Anterior cingulate cortex (tissue), 58 donors: ENCODE measurements around the gene DOCK3.
A peak's percentile ranks its signal among the peaks of the same experiment; 100 is the strongest.
"Not testable (repeated sequence)": the region's sequence is repeated elsewhere in the genome, so short reads cannot be mapped to it uniquely, and the experiment has no call there.

Experiments
- DNase-seq, 58 donors: peaks; one replicate each; lab custom pipeline; 2025; lab: John Stamatoyannopoulos, UW

Gene DOCK3

GRCh38 chr3:51275111-51275805 lies 600.5 kb downstream of the DOCK3 start:
- peak in 6 of 58 donors; percentile 4 to 25 (median 12) for DNase-seq

- DNase-seq, result no peak
These were observed 601.3 kb downstream of the DOCK3 start for GRCh38 chr3:51276046-51276445.

- DNase-seq, result no peak
These were observed 604.7 kb downstream of the DOCK3 start for GRCh38 chr3:51279448-51279847.

GRCh38 chr3:51280176-51280575 lies 605.4 kb downstream of the DOCK3 start:
- peak in 47 of 58 donors; percentile 2 to 81 (median 37) for DNase-seq

GRCh38 chr3:51282931-51283330 lies 608.2 kb downstream of the DOCK3 start:
- DNase-seq, result no peak

GRCh38 chr3:51283421-51283820 lies 608.7 kb downstream of the DOCK3 start:
- no peak for DNase-seq

- no peak for DNase-seq
These were observed 620.9 kb downstream of the DOCK3 start for GRCh38 chr3:51295625-51296024.

GRCh38 chr3:51297333-51297732 lies 622.6 kb downstream of the DOCK3 start:
- DNase-seq, result no peak

GRCh38 chr3:51304230-51304629 lies 629.5 kb downstream of the DOCK3 start:
- no peak for DNase-seq

- DNase-seq, result no peak
These were observed 631.4 kb downstream of the DOCK3 start for GRCh38 chr3:51306093-51306492.

GRCh38 chr3:51307458-51307857 lies 632.7 kb downstream of the DOCK3 start:
- DNase-seq, result no peak

- DNase-seq, result not testable (repeated sequence)
These were observed 633.3 kb downstream of the DOCK3 start for GRCh38 chr3:51307945-51308607.

- no peak for DNase-seq
These were observed 636.3 kb downstream of the DOCK3 start for GRCh38 chr3:51311055-51311454.

- DNase-seq, result no peak
These were observed 653.5 kb downstream of the DOCK3 start for GRCh38 chr3:51328206-51328605.

- DNase-seq, result no peak
These were observed 655.3 kb downstream of the DOCK3 start for GRCh38 chr3:51330046-51330445.

- no peak for DNase-seq
These were observed 657.4 kb downstream of the DOCK3 start for GRCh38 chr3:51332156-51332555.

GRCh38 chr3:51333021-51333420 lies 658.3 kb downstream of the DOCK3 start:
- no peak for DNase-seq

GRCh38 chr3:51336261-51336660 lies 661.5 kb downstream of the DOCK3 start:
- no peak for DNase-seq

- DNase-seq, result no peak
These were observed 662.9 kb downstream of the DOCK3 start for GRCh38 chr3:51337666-51338065.

- no peak for DNase-seq
These were observed 663.9 kb downstream of the DOCK3 start for GRCh38 chr3:51338632-51339031.

GRCh38 chr3:51340013-51340829 lies 665.5 kb downstream of the DOCK3 start:
- peak in 14 of 58 donors; percentile 3 to 57 (median 22) for DNase-seq
